Measurements from ENCODE around the gene ZNF778. TPM values are rescaled to one million over a fixed set of nuclear protein-coding genes. Genes with fewer than 3 reads are reported as not detected.

ZNF778 gene
- total RNA-seq, 1 donor from 2014 or later, result 15.5 TPM

- Mint-ChIP-seq H3K4me3 (no peak overlapping the region), H3K27ac (ENCODE audit: unreplicated experiment) (no peak overlapping the region)
- DNase-seq (ENCODE audit: low read depth, low spot score), result no peak
Observed at GRCh38 chr16:89277641-89278341, 60.3 kb downstream of the ZNF778 start.

GRCh38 chr16:89278441-89279240 lies 61.1 kb downstream of the ZNF778 start:
- no peaks in the 10 kb centered on the region for H3K27me3 Mint-ChIP-seq (ENCODE audit: low read depth)
- no peaks in the 10 kb centered on the region for H3K9me3 Mint-ChIP-seq
- H3K4me3 Mint-ChIP-seq, result no peak overlapping the region
- TF ChIP-seq, protein P1, sequence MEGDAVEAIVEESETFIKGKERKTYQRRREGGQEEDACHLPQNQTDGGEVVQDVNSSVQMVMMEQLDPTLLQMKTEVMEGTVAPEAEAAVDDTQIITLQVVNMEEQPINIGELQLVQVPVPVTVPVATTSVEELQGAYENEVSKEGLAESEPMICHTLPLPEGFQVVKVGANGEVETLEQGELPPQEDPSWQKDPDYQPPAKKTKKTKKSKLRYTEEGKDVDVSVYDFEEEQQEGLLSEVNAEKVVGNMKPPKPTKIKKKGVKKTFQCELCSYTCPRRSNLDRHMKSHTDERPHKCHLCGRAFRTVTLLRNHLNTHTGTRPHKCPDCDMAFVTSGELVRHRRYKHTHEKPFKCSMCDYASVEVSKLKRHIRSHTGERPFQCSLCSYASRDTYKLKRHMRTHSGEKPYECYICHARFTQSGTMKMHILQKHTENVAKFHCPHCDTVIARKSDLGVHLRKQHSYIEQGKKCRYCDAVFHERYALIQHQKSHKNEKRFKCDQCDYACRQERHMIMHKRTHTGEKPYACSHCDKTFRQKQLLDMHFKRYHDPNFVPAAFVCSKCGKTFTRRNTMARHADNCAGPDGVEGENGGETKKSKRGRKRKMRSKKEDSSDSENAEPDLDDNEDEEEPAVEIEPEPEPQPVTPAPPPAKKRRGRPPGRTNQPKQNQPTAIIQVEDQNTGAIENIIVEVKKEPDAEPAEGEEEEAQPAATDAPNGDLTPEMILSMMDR (conservative IDR thresholded peaks at IDR 0.05), result no peak
- no peak for DNase-seq (ENCODE audit: low read depth, low spot score)
- H3K36me3 Mint-ChIP-seq (ENCODE audit: low read depth), result peaks cover 2% of the 10 kb centered on the region
- no peak overlapping the region for H3K27ac Mint-ChIP-seq (ENCODE audit: unreplicated experiment)
- peaks cover 4% of the 10 kb centered on the region for H3K4me1 Mint-ChIP-seq

More at GRCh38 chr16:89277641-89278341, 60.3 kb downstream of the ZNF778 start:
- Mint-ChIP-seq H3K27me3 (ENCODE audit: low read depth) (no peaks in the 10 kb centered on the region), H3K36me3 (ENCODE audit: low read depth) (peaks cover 6% of the 10 kb centered on the region), H3K9me3 (no peaks in the 10 kb centered on the region), H3K4me1 (peaks cover 4% of the 10 kb centered on the region)
- TF ChIP-seq, protein P1 (conservative IDR thresholded peaks at IDR 0.05), result no peak

- no peak for DNase-seq (ENCODE audit: low read depth, low spot score)
- TF ChIP-seq, protein P1 (conservative IDR thresholded peaks at IDR 0.05), result no peak
- no peak overlapping the region for H3K27ac Mint-ChIP-seq (ENCODE audit: unreplicated experiment)
- peaks cover 4% of the 10 kb centered on the region for H3K4me1 Mint-ChIP-seq
- no peaks in the 10 kb centered on the region for H3K27me3 Mint-ChIP-seq (ENCODE audit: low read depth)
- H3K36me3 Mint-ChIP-seq (ENCODE audit: low read depth), result no peaks in the 10 kb centered on the region
- H3K4me3 Mint-ChIP-seq, result no peak overlapping the region
- no peaks in the 10 kb centered on the region for H3K9me3 Mint-ChIP-seq
Observed at GRCh38 chr16:89279666-89280481, 62.4 kb downstream of the ZNF778 start.

- Mint-ChIP-seq H3K27me3 (ENCODE audit: low read depth) (no peaks in the 10 kb centered on the region), H3K4me1 (peaks cover 4% of the 10 kb centered on the region), H3K27ac (ENCODE audit: unreplicated experiment) (no peak overlapping the region), H3K36me3 (ENCODE audit: low read depth) (no peaks in the 10 kb centered on the region), H3K4me3 (no peak overlapping the region), H3K9me3 (no peaks in the 10 kb centered on the region)
- no peak for DNase-seq (ENCODE audit: low read depth, low spot score)
- TF ChIP-seq, protein P1 (conservative IDR thresholded peaks at IDR 0.05), result no peak
Observed at GRCh38 chr16:89280546-89281188, 63.2 kb downstream of the ZNF778 start.

- Mint-ChIP-seq H3K9me3 (no peaks in the 10 kb centered on the region), H3K36me3 (ENCODE audit: low read depth) (no peaks in the 10 kb centered on the region), H3K27ac (ENCODE audit: unreplicated experiment) (no peak overlapping the region), H3K4me1 (peaks cover 4% of the 10 kb centered on the region), H3K4me3 (no peak overlapping the region), H3K27me3 (ENCODE audit: low read depth) (no peaks in the 10 kb centered on the region)
- TF ChIP-seq, protein P1 (conservative IDR thresholded peaks at IDR 0.05), result no peak
- DNase-seq (ENCODE audit: low read depth, low spot score), result no peak
Observed at GRCh38 chr16:89281189-89281577, 63.7 kb downstream of the ZNF778 start.

Data from neural crest cell (in vitro differentiated cells).